Hepatocyte (in vitro differentiated cells): Measurements from ENCODE around the gene MTX1. TPM values are rescaled to one million over a fixed set of nuclear protein-coding genes. Genes with fewer than 3 reads are reported as not detected.

Experiments used
- DNase-seq: peaks from one replicate; pipeline ENCODE4 v3.0.0-alpha.2; 2016; ENCODE audit warnings: low spot score
- H2AFZ ChIP-seq: fragments of 200-600 bp; sonication (generic); 2 replicates; pipeline ENCODE4 v1.6.0; 2016; ENCODE audit warnings: antibody characterized with exemption, mild to moderate bottlenecking
- H3K27ac ChIP-seq: fragments of 200-600 bp; sonication (generic); 2 replicates; pipeline ENCODE4 v1.5.1; 2016; ENCODE audit warnings: mild to moderate bottlenecking
- H3K27me3 ChIP-seq: fragments of 200-600 bp; sonication (generic); 2 replicates; pipeline ENCODE4 v1.6.1; 2016
- H3K36me3 ChIP-seq: fragments of 200-600 bp; sonication (generic); replicated peaks from 2 replicates; pipeline ENCODE4 v1.5.1; 2016; ENCODE audit warnings: low read depth; ENCODE audit not compliant: insufficient read depth
- H3K4me1 ChIP-seq: fragments of 200-600 bp; sonication (generic); 2 replicates; pipeline ENCODE4 v1.5.1; 2016; ENCODE audit warnings: mild to moderate bottlenecking, moderate library complexity; ENCODE audit not compliant: insufficient read depth
- H3K4me2 ChIP-seq: fragments of 200-600 bp; sonication (generic); 2 replicates; pipeline ENCODE4 v1.6.0; 2016
- H3K4me3 ChIP-seq: fragments of 200-600 bp; sonication (generic); 2 replicates; pipeline ENCODE4 v1.5.1; 2016; ENCODE audit warnings: mild to moderate bottlenecking
- H3K79me2 ChIP-seq: fragments of 200-600 bp; sonication (generic); 2 replicates; pipeline ENCODE4 v1.6.0; 2017; ENCODE audit warnings: mild to moderate bottlenecking
- H3K9me2 ChIP-seq: fragments of 200-600 bp; sonication (generic); replicated peaks from 2 replicates; pipeline ENCODE4 v1.6.0; 2017; ENCODE audit warnings: mild to moderate bottlenecking; ENCODE audit not compliant: insufficient read depth
- H3K9me3 ChIP-seq: fragments of 200-600 bp; sonication (generic); 2 replicates; pipeline ENCODE4 v1.5.1; 2016; ENCODE audit warnings: low read depth, mild to moderate bottlenecking
- H4K20me1 ChIP-seq: fragments of 200-600 bp; sonication (generic); 2 replicates; pipeline ENCODE4 v1.6.0; 2016; ENCODE audit warnings: mild to moderate bottlenecking; ENCODE audit not compliant: insufficient read depth, poor library complexity, severe bottlenecking
- EZH2 ChIP-seq: fragments of 200-600 bp; sonication (generic); IDR thresholded peaks from 2 replicates; pipeline ENCODE4 v1.6.1; 2016; ENCODE audit warnings: antibody characterized with exemption, mild to moderate bottlenecking, borderline replicate concordance
- EZH2phosphoT487 ChIP-seq: fragments of 200-600 bp; sonication (generic); IDR thresholded peaks from one replicate; pipeline ENCODE4 v1.6.1; 2018; ENCODE audit warnings: antibody characterized with exemption, mild to moderate bottlenecking, low read depth, moderate library complexity; ENCODE audit not compliant: unreplicated experiment, severe bottlenecking
- WGBS: methylation state at CpG from one replicate; pipeline ENCODE4 v1.1.6; 2016; ENCODE audit warnings: low lambda C conversion rate; ENCODE audit errors: missing lambda C conversion rate; 5-methylcytosine and 5-hydroxymethylcytosine counted together
- polyA plus RNA-seq: library from polyadenylated mRNA; unstranded; fragments of >200 nt; fragmentation: Nextera tagmentation; extraction: Ambion mirVana; gene quantifications from 2 replicates; pipeline ENCODE4 v1.2.1, GENCODE V29; 2016
- total RNA-seq: library from RNA; depleted of rRNA; stranded (reverse); fragments of >200 nt; gene quantifications from 2 replicates; pipeline ENCODE4 v1.2.3, GENCODE V29; 2014
- TF ChIP-seq, protein P1 (sequence below): fragments of 200-600 bp; sonication (generic); IDR thresholded peaks from 2 replicates; pipeline ENCODE4 v1.5.1; 2016; ENCODE audit warnings: antibody characterized with exemption, mild to moderate bottlenecking; ENCODE audit not compliant: poor library complexity

Gene MTX1
- total and polyA plus RNA-seq, 2 experiments from 2014 or later, result 42.1 to 78.2 TPM

DNA sequence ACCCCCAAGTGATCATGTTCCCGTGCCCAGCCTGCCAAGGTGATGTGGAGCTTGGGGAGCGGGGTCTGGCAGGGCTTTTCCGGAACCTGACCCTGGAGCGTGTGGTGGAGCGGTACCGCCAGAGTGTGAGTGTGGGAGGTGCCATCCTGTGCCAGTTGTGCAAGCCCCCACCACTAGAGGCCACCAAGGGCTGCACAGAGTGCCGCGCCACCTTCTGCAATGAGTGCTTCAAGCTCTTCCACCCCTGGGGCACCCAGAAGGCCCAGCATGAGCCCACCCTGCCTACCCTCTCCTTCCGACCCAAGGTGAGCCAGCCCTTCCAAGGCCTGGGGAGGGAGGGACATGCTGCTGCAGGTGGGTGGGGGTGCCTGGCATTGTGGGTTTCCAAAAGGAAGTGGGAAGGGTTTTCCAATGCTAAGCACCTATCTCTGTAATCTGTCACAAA lies 32.5 kb upstream of the MTX1 start:
- peaks cover 13% of the 10 kb centered on the region for H3K4me1 ChIP-seq
- WGBS, result 96% methylated on average over 9 of the region's 9 CpGs

DNA sequence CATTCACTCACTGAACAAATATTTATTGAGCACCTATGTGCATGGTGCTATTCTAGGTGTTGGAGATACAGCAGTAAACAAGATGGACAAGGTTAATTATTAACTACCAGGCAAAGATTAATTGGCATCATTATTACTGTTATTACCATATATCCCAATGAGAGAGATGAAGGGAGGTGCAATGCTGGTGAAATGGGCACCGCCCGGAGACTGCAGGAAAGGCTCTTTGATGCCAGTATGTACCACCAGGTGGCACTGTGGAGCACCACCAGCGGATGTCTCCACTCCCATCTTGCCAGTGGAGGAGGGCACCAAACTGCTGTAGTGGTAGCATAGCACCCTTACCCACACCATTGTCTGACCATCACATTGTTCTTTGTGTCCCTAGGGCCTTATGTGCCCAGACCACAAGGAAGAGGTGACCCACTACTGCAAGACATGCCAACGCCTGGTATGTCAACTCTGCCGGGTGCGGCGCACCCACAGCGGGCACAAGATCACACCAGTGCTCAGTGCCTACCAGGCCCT lies 31.9 kb upstream of the MTX1 start:
- 65% methylated on average over 8 of the region's 8 CpGs for WGBS
- H3K9me2 ChIP-seq, result no peaks in the 10 kb centered on the region
- no peak overlapping the region for H3K4me2 ChIP-seq
- H3K4me1 ChIP-seq, result peaks cover 13% of the 10 kb centered on the region
- TF ChIP-seq, protein P1, sequence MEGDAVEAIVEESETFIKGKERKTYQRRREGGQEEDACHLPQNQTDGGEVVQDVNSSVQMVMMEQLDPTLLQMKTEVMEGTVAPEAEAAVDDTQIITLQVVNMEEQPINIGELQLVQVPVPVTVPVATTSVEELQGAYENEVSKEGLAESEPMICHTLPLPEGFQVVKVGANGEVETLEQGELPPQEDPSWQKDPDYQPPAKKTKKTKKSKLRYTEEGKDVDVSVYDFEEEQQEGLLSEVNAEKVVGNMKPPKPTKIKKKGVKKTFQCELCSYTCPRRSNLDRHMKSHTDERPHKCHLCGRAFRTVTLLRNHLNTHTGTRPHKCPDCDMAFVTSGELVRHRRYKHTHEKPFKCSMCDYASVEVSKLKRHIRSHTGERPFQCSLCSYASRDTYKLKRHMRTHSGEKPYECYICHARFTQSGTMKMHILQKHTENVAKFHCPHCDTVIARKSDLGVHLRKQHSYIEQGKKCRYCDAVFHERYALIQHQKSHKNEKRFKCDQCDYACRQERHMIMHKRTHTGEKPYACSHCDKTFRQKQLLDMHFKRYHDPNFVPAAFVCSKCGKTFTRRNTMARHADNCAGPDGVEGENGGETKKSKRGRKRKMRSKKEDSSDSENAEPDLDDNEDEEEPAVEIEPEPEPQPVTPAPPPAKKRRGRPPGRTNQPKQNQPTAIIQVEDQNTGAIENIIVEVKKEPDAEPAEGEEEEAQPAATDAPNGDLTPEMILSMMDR, result peak; percentile 78
- no peak for TF ChIP-seq EZH2
- no peak overlapping the region for H3K4me3 ChIP-seq
- no peak overlapping the region for H2AFZ ChIP-seq
- DNase-seq, result peak; percentile 87
- H3K36me3 ChIP-seq, result no peaks in the 10 kb centered on the region
- no peak overlapping the region for H3K27ac ChIP-seq
- H3K79me2 ChIP-seq, result peaks cover 10% of the 10 kb centered on the region
- peaks cover 5% of the 10 kb centered on the region for H3K27me3 ChIP-seq
- no peaks in the 10 kb centered on the region for H4K20me1 ChIP-seq
- H3K9me3 ChIP-seq, result no peaks in the 10 kb centered on the region

More for the DNA sequence above, 32.5 kb upstream of the MTX1 start:
- H3K4me3 ChIP-seq, result no peak overlapping the region
- H3K27me3 ChIP-seq, result peaks cover 5% of the 10 kb centered on the region
- H3K27ac ChIP-seq, result no peak overlapping the region
- DNase-seq, result no peak
- no peaks in the 10 kb centered on the region for H3K36me3 ChIP-seq
- peaks cover 16% of the 10 kb centered on the region for H3K79me2 ChIP-seq
- TF ChIP-seq, protein P1, result no peak
- TF ChIP-seq EZH2phosphoT487 (no peak), EZH2 (no peak)
- no peak overlapping the region for H3K4me2 ChIP-seq
- no peak overlapping the region for H2AFZ ChIP-seq
- no peaks in the 10 kb centered on the region for H4K20me1 ChIP-seq
- no peaks in the 10 kb centered on the region for H3K9me3 ChIP-seq
- no peaks in the 10 kb centered on the region for H3K9me2 ChIP-seq

DNA sequence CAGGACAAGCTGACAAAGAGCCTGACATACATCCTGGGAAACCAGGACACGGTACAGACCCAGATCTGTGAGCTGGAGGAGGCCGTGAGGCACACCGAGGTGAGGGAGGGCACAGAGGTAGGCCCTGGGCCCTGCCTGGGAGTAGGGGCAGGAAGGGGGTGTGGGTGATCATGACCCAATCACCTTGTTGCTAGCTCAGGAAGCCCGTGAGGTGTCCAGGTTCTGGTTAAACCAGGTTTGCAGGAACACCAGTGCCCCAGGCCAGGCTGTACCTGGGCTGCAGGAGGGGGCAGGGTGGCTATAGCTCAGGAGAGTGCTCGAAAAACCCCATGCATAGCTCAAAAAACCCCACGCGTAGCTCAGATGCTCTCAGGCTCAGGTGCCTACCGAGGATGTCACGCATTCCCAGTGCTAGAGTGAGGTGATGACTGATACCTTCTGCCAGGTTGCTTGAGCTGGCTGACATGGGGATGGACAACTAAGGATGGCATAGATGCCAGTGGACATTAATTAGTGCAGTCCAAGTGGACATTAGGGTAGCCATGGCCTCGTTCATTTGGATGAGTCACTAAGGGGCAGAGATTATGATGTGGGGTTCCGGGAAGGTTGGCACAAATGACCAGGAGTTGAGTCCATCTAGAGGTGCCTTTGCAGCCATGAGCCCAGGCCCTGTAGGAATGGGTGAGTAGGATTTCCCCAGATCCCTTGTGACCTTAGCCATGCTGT lies 31.1 kb upstream of the MTX1 start:
- TF ChIP-seq EZH2 (no peak), EZH2phosphoT487 (no peak)
- TF ChIP-seq, protein P1, result no peak
- Histone ChIP-seq H3K4me2 (no peak overlapping the region), H3K9me2 (no peaks in the 10 kb centered on the region), H3K36me3 (no peaks in the 10 kb centered on the region), H3K9me3 (no peaks in the 10 kb centered on the region), H4K20me1 (no peaks in the 10 kb centered on the region), H3K27ac (no peak overlapping the region), H3K4me3 (no peak overlapping the region), H3K27me3 (peaks cover 5% of the 10 kb centered on the region), H3K4me1 (peaks cover 8% of the 10 kb centered on the region), H3K79me2 (peaks cover 2% of the 10 kb centered on the region), H2AFZ (no peak overlapping the region)
- DNase-seq, result no peak
- WGBS, result 82% methylated on average over 11 of the region's 11 CpGs
